Stomach (tissue), 4 donors: ENCODE measurements around the gene DLK2.

Experiments
- POLR2A ChIP-seq, 4 donors: fragments of 450-650 bp; IDR thresholded peaks; one replicate each; pipeline ENCODE4 v1.6.1; 2016; ENCODE audit warnings: antibody characterized with exemption in 4 of 4, control low read depth in 2 of 4, mild to moderate bottlenecking in 1 of 4, moderate library complexity in 1 of 4
- TF ChIP-seq, protein P1 (sequence below), 7 experiments: fragments of 450-650 bp in 4 of 7; fragments of 200-600 bp in 3 of 7; sonication (generic) in 3 of 7; IDR thresholded peaks; one replicate each; pipeline ENCODE4 v1.5.1; 2016 to 2019; ENCODE audit warnings: antibody characterized with exemption in 7 of 7, control low read depth in 2 of 7, mild to moderate bottlenecking in 1 of 7

DNA sequence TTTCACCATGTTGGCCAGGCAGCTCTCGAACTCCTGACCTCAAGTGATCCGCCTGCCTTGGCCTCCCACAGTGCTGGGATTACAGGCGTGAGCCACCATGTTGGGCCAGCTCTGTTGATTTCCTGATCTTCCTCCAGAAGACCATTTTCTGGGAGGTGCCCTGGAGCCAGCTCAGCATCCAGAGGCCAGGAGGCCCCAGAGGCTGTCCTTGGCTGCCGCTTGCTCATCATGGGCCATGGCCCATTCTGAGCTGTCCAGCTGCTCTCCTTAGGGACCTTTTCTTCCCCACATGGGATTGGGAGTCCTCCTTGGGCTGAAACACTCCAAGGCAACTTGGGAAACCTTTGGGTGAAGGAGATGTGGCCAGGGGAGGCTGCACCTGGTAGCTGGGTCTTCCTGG lies 39.4 kb upstream of the DLK2 start:
- no peak for TF ChIP-seq POLR2A (IDR thresholded peaks at IDR 0.05)
- TF ChIP-seq, protein P1, sequence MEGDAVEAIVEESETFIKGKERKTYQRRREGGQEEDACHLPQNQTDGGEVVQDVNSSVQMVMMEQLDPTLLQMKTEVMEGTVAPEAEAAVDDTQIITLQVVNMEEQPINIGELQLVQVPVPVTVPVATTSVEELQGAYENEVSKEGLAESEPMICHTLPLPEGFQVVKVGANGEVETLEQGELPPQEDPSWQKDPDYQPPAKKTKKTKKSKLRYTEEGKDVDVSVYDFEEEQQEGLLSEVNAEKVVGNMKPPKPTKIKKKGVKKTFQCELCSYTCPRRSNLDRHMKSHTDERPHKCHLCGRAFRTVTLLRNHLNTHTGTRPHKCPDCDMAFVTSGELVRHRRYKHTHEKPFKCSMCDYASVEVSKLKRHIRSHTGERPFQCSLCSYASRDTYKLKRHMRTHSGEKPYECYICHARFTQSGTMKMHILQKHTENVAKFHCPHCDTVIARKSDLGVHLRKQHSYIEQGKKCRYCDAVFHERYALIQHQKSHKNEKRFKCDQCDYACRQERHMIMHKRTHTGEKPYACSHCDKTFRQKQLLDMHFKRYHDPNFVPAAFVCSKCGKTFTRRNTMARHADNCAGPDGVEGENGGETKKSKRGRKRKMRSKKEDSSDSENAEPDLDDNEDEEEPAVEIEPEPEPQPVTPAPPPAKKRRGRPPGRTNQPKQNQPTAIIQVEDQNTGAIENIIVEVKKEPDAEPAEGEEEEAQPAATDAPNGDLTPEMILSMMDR (IDR thresholded peaks at IDR 0.05): no peak
